HG03442 (cell line): ENCODE data around the gene GADD45GIP1.
A peak's percentile ranks its signal among the peaks of the same experiment; 100 is the strongest.
"Not testable (repeated sequence)": the region's sequence is repeated elsewhere in the genome, so short reads cannot be mapped to it uniquely, and the experiment has no call there.

ENCODE experiments used
- ATAC-seq: cut with Tn5 transposase; IDR thresholded peaks from one replicate; pipeline ENCODE4 v1.9.1; 2021; ENCODE audit warnings: mild to moderate bottlenecking, moderate library complexity; ENCODE audit not compliant: unreplicated experiment

GADD45GIP1 gene

DNA sequence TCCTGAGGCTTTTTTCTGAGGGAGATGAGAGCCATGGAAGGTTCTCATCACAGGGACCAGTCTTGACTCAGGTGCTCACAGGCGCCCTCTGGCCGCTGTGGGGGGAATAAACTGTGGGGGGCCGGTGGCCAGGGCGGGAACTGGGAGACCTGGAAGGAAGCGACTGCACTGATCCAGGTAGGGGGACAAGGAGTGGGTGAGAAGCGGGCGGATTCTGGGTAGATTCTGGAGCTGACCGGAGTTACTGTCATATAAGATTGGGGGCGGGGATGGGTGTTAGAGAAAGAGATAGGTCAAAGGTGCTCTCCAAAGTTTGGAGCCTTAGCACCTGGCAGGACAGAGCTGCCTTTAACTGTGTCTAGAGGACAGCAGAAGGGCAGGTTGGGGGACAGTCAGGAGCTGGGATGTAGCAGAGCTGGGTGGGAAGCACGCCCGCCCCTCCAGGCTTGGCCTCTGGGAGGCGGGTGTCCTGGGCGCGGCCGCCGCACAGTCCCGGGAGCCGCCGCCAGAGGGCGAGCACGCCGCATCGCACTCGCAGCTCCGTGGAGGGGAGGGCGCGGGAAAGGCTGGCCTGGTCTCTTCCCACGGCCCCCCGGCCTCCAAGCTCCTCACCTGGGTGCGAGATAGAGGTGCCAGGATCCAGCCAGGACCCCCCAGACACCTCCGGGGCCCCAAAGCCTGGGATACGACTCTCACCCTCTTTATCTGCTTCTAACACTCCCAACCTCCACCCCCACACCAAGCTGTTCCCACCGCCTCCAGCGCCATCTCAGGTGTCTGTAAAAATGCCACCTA is 8.2 kb upstream of the GADD45GIP1 start:
- ATAC-seq: peak; percentile 66

- ATAC-seq: no peak
Measured at GRCh38 chr19:12959481-12959880, 2.5 kb upstream of the GADD45GIP1 start.

GRCh38 chr19:12957389-12957952 is 448 bp upstream of the GADD45GIP1 start:
- ATAC-seq: not testable (repeated sequence)

- no peak for ATAC-seq
Measured at GRCh38 chr19:12955996-12956395, 1.0 kb downstream of the GADD45GIP1 start.

DNA sequence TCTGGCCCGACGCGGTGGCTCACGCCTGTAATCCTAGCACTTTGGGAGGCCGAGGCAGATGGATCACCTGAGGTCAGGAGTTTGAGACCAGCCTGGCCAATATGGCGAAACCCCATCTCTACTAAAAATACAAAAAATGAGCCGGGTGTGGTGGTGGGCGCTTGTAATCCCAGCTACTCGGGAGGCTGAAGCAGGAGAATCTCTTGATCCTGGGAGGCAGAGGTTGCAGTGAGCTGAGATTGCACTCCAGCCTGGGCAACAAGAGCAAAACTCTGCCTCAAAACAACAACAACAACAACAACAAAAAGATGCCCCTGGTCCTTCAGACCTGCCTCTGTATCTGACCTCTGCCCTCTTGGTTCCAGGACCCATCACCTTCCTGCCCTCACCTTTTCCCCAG is 1.4 kb downstream of the GADD45GIP1 start:
- ATAC-seq: not testable (repeated sequence)

GRCh38 chr19:12954612-12954962 is 2.4 kb downstream of the GADD45GIP1 start:
- no peak for ATAC-seq

DNA sequence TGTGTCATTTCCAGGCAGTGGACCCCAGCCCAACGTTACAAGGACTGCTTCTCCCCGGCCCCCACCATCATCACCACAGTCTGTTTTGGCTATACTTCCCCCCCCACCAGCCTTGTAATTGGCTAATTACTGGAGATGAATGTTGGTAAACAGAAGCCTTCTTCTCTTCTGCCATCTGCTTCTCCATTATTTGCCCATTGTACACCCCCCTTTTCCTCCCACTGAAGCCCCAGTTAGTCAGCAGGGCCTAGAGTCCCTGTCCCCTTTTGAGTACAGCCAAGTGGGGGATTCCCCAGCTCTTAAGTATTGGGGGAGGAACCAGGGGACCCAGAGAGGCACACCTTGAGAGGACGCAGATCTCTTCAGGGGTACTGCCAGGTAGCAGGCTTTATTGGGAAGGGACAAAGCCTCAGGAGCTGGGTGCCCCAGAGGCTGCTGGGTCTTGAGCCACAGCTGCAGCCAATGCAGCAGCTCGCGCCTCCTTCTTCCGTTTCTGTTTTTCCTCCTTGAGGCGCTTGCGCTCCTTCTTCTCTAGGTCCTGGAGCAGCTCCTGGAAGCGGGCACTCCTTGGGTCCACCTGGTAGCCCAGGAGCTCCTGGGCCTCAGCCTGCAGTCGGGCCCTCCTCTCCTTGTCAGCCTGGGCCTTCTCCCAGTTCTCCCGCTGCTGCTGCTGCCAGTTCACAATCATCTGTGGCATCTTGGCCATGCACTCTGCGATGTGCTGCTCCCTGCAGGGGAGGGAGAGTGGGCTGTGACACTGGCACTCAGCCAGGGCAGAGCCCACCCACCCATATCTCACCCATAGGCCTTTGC is 3.0 kb downstream of the GADD45GIP1 start:
- no peak for ATAC-seq

- ATAC-seq: no peak
Measured at GRCh38 chr19:12953138-12953798, 3.8 kb downstream of the GADD45GIP1 start.

DNA sequence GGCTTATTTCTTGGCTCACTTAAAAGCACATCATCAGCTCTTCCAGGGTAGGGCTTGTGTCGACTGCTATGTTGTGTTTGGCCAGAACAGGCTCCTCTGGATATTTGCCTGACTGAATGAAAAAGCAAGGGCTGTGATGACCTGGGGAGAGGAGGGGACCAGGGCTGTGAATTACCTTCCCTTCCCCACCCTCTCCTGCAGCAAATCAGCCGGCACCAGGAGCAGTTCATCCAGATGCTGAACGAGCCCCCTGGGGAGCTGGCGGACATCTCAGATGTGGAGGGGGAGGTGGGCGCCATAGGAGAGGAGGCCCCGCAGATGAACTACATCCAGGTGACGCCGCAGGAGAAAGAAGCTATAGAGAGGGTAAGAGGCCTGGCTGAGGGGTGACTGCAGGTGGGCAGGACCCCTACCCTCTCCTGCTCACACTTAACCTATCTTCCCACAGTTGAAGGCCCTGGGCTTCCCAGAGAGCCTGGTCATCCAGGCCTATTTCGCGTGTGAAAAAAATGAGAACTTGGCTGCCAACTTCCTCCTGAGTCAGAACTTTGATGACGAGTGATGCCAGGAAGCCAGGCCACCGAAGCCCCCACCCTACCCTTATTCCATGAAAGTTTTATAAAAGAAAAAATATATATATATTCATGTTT is 4.4 kb downstream of the GADD45GIP1 start:
- ATAC-seq: no peak

DNA sequence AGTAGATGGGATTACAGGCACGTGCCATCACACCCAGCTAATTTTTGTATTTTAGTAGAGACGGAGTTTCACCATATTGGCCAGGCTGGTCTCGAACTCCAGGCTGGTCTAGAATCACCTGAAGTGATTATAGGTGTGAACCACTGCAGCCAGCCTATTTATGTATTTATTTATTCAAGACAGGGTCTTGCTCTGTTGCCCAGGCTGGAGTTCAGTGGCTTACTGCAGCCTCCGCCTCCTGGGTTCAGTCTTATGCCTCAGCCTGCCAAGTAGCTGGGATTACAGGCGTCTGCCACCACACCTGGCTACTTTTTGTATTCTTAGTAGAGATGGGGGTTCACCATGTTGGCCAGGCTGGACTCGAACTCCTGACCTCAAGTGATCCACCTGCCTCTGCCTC is 5.0 kb downstream of the GADD45GIP1 start:
- not testable (repeated sequence) for ATAC-seq

GRCh38 chr19:12949363-12950283 is 7.4 kb downstream of the GADD45GIP1 start:
- no peak for ATAC-seq

DNA sequence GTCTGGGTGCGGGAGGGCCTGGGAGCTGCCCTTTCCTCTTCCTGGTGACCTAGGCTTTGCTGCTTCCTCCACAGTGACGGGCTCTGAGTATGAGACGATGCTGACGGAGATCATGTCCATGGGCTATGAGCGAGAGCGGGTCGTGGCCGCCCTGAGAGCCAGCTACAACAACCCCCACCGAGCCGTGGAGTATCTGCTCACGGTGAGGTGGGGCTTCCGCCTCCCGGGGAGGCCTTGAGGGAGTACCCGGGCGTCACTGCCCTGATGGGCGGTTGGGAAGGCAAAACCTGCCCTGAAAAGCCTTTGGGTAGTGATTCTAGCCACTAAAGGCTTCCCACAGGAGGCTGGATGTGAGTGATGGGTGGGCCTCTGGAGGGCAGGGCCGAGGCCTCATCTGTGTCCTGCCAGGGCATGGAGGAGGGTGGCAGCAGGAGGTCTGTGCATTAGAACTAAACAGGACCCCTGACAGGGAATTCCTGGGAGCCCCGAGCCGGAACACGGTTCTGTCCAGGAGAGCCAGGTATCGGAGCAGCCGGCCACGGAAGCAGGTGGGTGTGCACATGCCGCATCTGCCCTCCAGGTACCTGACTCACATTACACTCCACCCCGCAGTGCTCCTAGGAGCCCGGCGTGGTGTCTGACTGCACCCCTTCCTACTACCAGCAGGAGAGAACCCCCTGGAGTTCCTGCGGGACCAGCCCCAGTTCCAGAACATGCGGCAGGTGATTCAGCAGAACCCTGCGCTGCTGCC is 8.2 kb downstream of the GADD45GIP1 start:
- no peak for ATAC-seq

GRCh38 chr19:12947702-12948611 is 9.1 kb downstream of the GADD45GIP1 start:
- no peak for ATAC-seq

DNA sequence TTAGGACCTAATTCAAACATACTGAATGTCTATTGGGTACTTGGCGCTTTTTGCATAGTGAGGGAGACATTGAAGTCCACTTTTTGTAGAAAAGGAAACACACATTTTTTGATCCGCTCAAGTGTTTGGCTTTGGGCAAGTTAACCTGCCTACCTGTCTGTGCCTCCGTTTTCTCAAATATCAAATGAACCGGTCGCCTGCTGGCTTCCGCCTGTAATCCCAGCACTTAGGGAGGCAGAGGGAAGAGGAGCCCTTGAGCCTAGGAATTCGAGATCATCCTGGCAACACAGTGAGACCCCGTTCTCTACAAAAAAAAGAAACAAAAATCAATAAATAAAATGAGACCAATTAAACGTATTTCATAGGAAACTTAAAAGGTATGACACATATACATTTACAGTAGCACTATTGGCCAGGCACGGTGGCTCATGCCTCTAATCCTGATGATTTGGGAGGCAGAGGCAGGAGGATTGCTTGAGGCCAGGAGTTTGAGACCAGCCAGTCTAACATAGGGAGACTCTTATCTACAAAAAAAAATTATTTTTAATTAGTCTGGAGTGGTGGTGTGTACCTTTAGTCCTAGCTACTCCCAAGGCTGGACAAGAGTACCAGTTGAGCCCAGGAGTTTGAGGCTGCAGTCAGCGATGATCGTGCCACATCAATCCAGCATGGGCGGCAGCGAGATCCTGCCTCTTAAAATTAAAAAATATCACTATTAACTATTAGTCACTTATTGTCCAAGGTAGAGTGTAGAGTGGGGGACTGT is 10.1 kb downstream of the GADD45GIP1 start:
- ATAC-seq: no peak

DNA sequence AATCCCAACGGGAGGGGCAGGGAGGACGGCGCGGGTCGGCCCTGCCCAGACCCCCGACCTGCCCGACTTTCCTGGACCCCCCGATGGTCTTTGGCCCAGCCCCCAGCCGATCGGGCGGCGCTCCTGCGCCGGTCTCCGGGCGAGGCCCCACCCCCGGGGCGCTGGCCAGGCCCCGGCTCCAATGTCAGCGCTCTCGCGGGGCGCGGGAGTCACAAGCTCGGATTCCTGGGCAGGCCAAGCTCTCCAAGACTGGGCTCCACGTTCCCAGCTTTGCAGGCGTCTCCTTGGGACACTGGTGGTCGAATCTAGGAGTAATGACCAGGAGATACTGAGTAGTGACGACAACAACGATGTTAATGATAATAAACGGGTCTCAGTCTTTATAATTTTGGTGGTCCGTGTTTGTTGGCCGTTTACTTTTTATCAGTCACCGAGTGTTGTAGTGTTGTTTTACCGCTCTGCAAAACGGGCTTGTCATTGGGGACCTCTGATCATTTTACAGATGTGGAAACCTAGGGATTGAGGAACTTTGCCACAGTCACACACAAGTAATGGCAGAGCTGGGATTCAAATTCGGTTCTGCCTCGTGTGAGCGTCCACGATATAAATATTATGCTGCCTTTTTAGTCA is 10.8 kb downstream of the GADD45GIP1 start:
- ATAC-seq: peak; percentile 32

- ATAC-seq: peak; percentile 70
Measured at GRCh38 chr19:12945479-12946091, 11.4 kb downstream of the GADD45GIP1 start, which contains the start of gene RAD23A. RAD23A (plus strand) TSS chr19:12945862; CDS start chr19:12945949, 87 bp downstream.
